ENCODE data around the gene CTDNEP1.

CTDNEP1 gene

DNA sequence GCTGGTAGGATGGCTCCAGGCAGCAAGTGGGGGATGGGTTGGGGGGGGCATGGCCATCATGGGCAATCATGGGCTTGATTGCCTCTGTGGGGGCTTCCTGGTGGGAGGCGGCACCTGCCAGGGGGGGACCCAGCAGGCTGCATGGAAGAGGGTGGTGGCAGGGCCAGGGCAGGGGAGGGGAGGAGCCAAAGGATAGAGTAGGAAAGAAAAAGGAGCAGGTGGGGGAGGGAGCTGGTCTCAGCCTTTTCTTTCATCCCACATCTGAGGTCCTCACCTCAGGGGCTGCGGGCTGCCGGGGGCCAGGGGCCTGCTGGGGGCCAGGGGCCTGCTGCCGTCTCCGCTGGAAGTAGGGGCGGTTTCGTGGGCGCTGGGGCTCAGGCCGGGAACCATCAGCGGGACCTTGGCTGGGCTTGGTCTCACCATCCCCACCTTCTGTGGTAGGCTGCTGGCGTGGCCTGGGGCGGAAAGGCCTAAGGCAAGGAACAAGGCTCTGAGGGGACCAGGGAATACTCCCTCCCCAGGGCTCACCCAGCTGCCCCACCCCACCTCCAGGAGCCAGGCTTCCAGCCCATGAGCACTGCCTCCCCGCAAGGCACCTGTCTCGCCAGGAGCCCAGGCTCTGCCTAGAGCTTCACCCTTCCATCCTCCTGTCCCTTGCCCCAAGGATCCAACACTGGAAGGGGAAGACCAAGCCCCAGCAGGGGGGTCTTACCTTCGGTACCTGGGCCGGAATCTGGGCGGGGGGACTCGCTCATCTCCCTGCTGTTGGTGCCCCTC, 37.9 kb upstream of the CTDNEP1 start:
- no peak overlapping the region for H3K4me3 ChIP-seq (ENCODE audit: low read depth, low read length)
- H3K27me3 ChIP-seq (ENCODE audit: control insufficient read depth, insufficient read depth, low read length): peaks cover 3% of the 10 kb centered on the region; the same call in 1 of the 2 replicates

GRCh38 chr17:7285679-7286078, 34.1 kb upstream of the CTDNEP1 start:
- H3K27me3 ChIP-seq (ENCODE audit: control insufficient read depth, insufficient read depth, low read length): peaks cover 9% of the 10 kb centered on the region
- H3K36me3 ChIP-seq (ENCODE audit: control insufficient read depth, insufficient read depth, low read length): peaks cover 36% of the 10 kb centered on the region
- H3K4me1 ChIP-seq (ENCODE audit: control insufficient read depth, insufficient read depth, low read length): 0 out of 2 replicates have a peak, but pooled peaks cover 3% of the 10 kb centered on the region
- H3K9ac ChIP-seq (ENCODE audit: low read length): no peak overlapping the region
- H3K9me3 ChIP-seq (ENCODE audit: control insufficient read depth, insufficient read depth, low read depth, low read length): no peaks in the 10 kb centered on the region
- H3K4me3 ChIP-seq (ENCODE audit: low read depth, low read length): no peak overlapping the region
- no peak overlapping the region for H3K27ac ChIP-seq (ENCODE audit: low read depth, low read length)

More for the DNA sequence above, 37.9 kb upstream of the CTDNEP1 start:
- Histone ChIP-seq H3K9ac (ENCODE audit: low read length) (no peak overlapping the region), H3K27ac (ENCODE audit: low read depth, low read length) (no peak overlapping the region), H3K9me3 (ENCODE audit: control insufficient read depth, insufficient read depth, low read depth, low read length) (no peaks in the 10 kb centered on the region), H3K36me3 (ENCODE audit: control insufficient read depth, insufficient read depth, low read length) (peaks cover 30% of the 10 kb centered on the region), H3K4me1 (ENCODE audit: control insufficient read depth, insufficient read depth, low read length) (peaks cover 15% of the 10 kb centered on the region)

DNA sequence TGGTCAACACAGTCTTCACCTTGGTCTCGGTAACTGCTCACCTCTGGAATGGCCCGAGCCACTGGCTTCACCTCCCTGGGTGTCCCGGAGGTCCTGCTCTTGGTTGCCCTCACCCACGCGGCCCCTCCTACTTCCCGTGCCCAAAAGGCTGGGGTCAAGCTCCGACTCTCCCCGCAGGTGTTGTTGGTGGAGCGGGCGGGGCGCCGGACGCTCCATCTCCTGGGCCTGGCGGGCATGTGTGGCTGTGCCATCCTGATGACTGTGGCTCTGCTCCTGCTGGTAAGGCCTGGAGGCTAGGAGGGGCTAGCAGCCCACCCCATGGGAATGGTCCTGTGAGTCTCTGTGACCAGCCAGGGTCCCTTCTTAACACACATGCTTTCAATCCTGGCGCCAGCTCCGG, 33.4 kb upstream of the CTDNEP1 start:
- no peak overlapping the region for H3K27ac ChIP-seq (ENCODE audit: low read depth, low read length)
- H3K36me3 ChIP-seq (ENCODE audit: control insufficient read depth, insufficient read depth, low read length): peaks cover 35% of the 10 kb centered on the region
- no peaks in the 10 kb centered on the region for H3K9me3 ChIP-seq (ENCODE audit: control insufficient read depth, insufficient read depth, low read depth, low read length)
- peaks cover 9% of the 10 kb centered on the region for H3K27me3 ChIP-seq (ENCODE audit: control insufficient read depth, insufficient read depth, low read length)
- no peak overlapping the region for H3K4me3 ChIP-seq (ENCODE audit: low read depth, low read length)
- no peak overlapping the region for H3K9ac ChIP-seq (ENCODE audit: low read length)
- peaks cover 7% of the 10 kb centered on the region for H3K4me1 ChIP-seq (ENCODE audit: control insufficient read depth, insufficient read depth, low read length)

DNA sequence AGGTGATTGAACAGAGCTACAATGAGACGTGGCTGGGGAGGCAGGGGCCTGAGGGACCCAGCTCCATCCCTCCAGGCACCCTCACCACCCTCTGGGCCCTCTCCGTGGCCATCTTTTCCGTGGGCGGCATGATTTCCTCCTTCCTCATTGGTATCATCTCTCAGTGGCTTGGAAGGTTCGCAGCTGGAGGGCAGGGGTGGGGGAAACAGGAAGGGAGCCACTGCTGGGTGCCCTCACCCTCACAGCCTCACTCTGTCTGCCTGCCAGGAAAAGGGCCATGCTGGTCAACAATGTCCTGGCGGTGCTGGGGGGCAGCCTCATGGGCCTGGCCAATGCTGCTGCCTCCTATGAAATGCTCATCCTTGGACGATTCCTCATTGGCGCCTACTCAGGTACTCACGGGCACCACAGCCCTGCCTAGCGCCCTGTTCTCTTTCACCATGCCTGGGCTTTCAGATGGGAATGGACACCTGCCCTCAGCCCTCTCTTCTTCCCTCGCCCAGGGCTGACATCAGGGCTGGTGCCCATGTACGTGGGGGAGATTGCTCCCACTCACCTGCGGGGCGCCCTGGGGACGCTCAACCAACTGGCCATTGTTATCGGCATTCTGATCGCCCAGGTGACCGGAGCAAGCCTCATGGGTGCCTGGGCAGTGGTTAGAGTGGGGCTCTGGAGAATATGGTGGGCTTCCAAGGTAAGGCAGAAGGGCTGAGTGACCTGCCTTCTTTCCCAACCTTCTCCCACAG, 32.1 kb upstream of the CTDNEP1 start:
- Histone ChIP-seq H3K36me3 (ENCODE audit: control insufficient read depth, insufficient read depth, low read length) (peaks cover 35% of the 10 kb centered on the region), H3K4me3 (ENCODE audit: low read depth, low read length) (no peak overlapping the region), H3K4me1 (ENCODE audit: control insufficient read depth, insufficient read depth, low read length) (peaks cover 11% of the 10 kb centered on the region), H3K27ac (ENCODE audit: low read depth, low read length) (no peak overlapping the region), H3K9me3 (ENCODE audit: control insufficient read depth, insufficient read depth, low read depth, low read length) (no peaks in the 10 kb centered on the region), H3K9ac (ENCODE audit: low read length) (no peak overlapping the region), H3K27me3 (ENCODE audit: control insufficient read depth, insufficient read depth, low read length) (peaks cover 9% of the 10 kb centered on the region)

DNA sequence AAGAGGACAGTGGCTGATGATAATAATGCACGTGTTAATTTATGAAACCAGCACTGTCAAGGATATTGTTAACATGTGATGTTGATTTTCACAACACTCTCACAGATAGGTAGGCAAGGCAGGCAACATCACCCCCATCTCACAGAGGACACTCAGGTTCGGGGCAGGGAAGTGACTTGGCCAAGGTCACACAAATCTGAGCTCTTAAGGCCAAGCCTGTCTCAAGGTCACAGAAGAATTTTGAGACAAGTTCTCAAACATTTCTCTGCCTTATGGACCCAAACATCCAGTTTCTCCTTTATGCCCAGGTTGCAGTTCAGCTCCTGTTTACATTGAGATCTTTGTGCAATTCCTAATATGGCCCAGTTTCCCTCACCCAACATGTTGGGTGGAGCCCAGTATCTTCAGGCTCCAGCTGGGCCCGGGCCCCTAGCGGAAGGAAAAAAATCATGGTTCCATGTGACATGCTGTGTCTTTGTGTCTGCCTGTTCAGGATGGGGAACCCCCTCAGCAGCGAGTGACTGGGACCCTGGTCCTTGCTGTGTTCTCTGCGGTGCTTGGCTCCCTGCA, 31.3 kb upstream of the CTDNEP1 start:
- peaks cover 33% of the 10 kb centered on the region for H3K36me3 ChIP-seq (ENCODE audit: control insufficient read depth, insufficient read depth, low read length)
- peaks cover 9% of the 10 kb centered on the region for H3K27me3 ChIP-seq (ENCODE audit: control insufficient read depth, insufficient read depth, low read length)
- peaks cover 11% of the 10 kb centered on the region for H3K4me1 ChIP-seq (ENCODE audit: control insufficient read depth, insufficient read depth, low read length)
- no peak overlapping the region for H3K27ac ChIP-seq (ENCODE audit: low read depth, low read length)
- H3K9me3 ChIP-seq (ENCODE audit: control insufficient read depth, insufficient read depth, low read depth, low read length): no peaks in the 10 kb centered on the region
- peak overlapping the region; percentile 77 for H3K4me3 ChIP-seq (ENCODE audit: low read depth, low read length)
- H3K9ac ChIP-seq (ENCODE audit: low read length): peak overlapping the region; percentile 73

DNA sequence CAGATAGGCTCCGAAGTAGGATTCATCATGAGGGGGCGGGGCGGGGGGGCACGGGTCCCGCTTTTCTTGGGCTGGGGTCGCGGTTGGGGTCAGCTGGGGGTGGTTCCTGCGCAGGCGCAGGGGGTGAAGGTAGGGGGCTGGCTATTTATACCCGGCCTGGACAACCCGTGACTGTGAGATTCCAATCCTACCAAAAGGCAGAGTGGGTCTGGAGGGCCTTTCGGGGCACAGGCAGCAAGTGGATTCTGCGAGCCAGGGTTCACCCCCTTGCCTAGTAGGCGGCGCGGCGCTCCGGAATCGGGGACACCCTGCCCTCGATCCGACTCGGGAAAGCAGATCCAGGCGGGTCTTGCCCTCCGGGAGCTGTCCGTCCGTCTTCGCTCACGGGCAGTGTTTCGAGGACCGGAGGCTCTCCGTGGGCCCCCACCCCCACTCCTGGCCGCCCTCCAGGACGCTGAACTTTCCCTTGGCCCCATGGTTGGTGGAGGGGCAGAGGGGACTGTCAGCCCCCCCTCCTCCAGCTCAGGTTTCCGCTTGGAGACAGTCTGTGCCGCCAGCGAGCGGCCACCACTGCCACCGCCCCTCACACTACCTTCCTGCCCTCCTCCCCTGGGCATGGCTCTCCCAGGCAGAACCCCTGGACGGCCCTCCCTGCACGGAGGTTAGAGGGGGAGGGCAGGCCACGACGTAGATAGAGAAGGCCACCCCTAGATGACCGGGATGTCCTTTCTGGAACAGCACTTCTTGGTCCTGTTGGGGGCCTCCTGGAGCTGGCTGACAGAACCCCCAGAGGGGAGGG, 30.6 kb upstream of the CTDNEP1 start:
- Histone ChIP-seq H3K27ac (ENCODE audit: low read depth, low read length) (no peak overlapping the region), H3K4me1 (ENCODE audit: control insufficient read depth, insufficient read depth, low read length) (peaks cover 11% of the 10 kb centered on the region), H3K36me3 (ENCODE audit: control insufficient read depth, insufficient read depth, low read length) (peaks cover 27% of the 10 kb centered on the region), H3K4me3 (ENCODE audit: low read depth, low read length) (peak overlapping the region; percentile 77), H3K27me3 (ENCODE audit: control insufficient read depth, insufficient read depth, low read length) (peaks cover 9% of the 10 kb centered on the region), H3K9ac (ENCODE audit: low read length) (peak overlapping the region; percentile 73), H3K9me3 (ENCODE audit: control insufficient read depth, insufficient read depth, low read depth, low read length) (no peaks in the 10 kb centered on the region)

GRCh38 chr17:7281074-7281952, 29.8 kb upstream of the CTDNEP1 start, which contains the start of gene SLC2A4:
TSS of gene SLC2A4 (plus strand) at chr17:7281718. CDS start at chr17:7281935, 217 bp downstream.
- no peak within 1 kb of the TSS for H3K27ac ChIP-seq (ENCODE audit: low read depth, low read length)
- H3K9ac ChIP-seq (ENCODE audit: low read length): peak within 1 kb of the TSS; percentile 73
- H3K36me3 ChIP-seq (ENCODE audit: control insufficient read depth, insufficient read depth, low read length): peaks cover 23% of the 10 kb centered on the region

DNA sequence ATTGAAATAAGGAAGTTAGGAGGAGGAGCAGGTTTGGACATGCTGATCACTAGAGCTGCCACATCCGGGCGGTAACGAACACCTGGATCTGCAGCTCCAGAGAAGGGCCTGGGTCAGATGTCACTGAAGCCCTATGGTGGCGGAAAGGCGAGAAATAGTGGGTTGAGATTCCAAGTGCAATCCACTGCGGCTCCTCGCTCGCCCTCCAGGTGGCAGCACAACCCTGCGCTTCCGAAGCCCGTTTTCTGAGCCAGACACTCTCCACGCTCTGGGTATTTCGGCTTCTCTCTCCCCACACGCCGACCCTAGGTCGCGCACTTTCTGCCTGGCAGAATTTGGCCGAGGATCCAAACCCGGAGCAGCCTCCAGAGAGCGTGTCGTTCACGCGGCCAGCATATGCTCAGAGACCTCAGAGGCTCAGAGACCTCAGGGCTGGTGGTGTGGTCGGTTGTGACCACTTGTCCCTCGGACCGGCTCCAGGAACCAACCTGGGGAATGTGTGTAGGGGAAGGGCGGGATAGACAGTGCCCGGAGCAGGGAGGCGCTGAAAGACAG, 29.1 kb upstream of the CTDNEP1 start:
- Histone ChIP-seq H3K4me3 (ENCODE audit: low read depth, low read length) (peak overlapping the region; percentile 77), H3K27ac (ENCODE audit: low read depth, low read length) (no peak overlapping the region), H3K9ac (ENCODE audit: low read length) (peak overlapping the region; percentile 56), H3K9me3 (ENCODE audit: control insufficient read depth, insufficient read depth, low read depth, low read length) (no peaks in the 10 kb centered on the region), H3K27me3 (ENCODE audit: control insufficient read depth, insufficient read depth, low read length) (peaks cover 9% of the 10 kb centered on the region), H3K4me1 (ENCODE audit: control insufficient read depth, insufficient read depth, low read length) (peaks cover 11% of the 10 kb centered on the region), H3K36me3 (ENCODE audit: control insufficient read depth, insufficient read depth, low read length) (peaks cover 16% of the 10 kb centered on the region)

More at GRCh38 chr17:7281074-7281952, 29.8 kb upstream of the CTDNEP1 start, which contains the start of gene SLC2A4:
- H3K9me3 ChIP-seq (ENCODE audit: control insufficient read depth, insufficient read depth, low read depth, low read length): no peaks in the 10 kb centered on the region
- H3K4me3 ChIP-seq (ENCODE audit: low read depth, low read length): peak within 1 kb of the TSS; percentile 77
- peaks cover 9% of the 10 kb centered on the region for H3K27me3 ChIP-seq (ENCODE audit: control insufficient read depth, insufficient read depth, low read length)
- H3K4me1 ChIP-seq (ENCODE audit: control insufficient read depth, insufficient read depth, low read length): peaks cover 11% of the 10 kb centered on the region

GRCh38 chr17:7279448-7279847, 27.9 kb upstream of the CTDNEP1 start:
- no peaks in the 10 kb centered on the region for H3K9me3 ChIP-seq (ENCODE audit: control insufficient read depth, insufficient read depth, low read depth, low read length)
- H3K27ac ChIP-seq (ENCODE audit: low read depth, low read length): no peak overlapping the region

More at GRCh38 chr17:7279448-7279847, 27.9 kb upstream of the CTDNEP1 start:
- H3K4me3 ChIP-seq (ENCODE audit: low read depth, low read length): no peak overlapping the region
- peaks cover 9% of the 10 kb centered on the region for H3K27me3 ChIP-seq (ENCODE audit: control insufficient read depth, insufficient read depth, low read length)
- no peak overlapping the region for H3K9ac ChIP-seq (ENCODE audit: low read length)
- H3K4me1 ChIP-seq (ENCODE audit: control insufficient read depth, insufficient read depth, low read length): peaks cover 11% of the 10 kb centered on the region
- H3K36me3 ChIP-seq (ENCODE audit: control insufficient read depth, insufficient read depth, low read length): peaks cover 6% of the 10 kb centered on the region; the same call in 1 of the 2 replicates

Measured in HUES6 (cell line).